H1 (cell line): ENCODE results near the gene SERPINB5. TPM values are rescaled to one million over a fixed set of nuclear protein-coding genes. Genes with fewer than 3 reads are reported as not detected.

Experiments used
- GTF2F1 ChIP-seq: IDR thresholded peaks from 2 replicates; pipeline ENCODE4 v1.6.1; 2012; ENCODE audit warnings: low read depth, low read length, improper control_type of control experiment, borderline replicate concordance
- HDAC6 ChIP-seq: IDR thresholded peaks from one replicate; pipeline ENCODE4 v1.7.1; 2012; ENCODE audit warnings: low read depth, mild to moderate bottlenecking, inconsistent platforms, low read length, moderate library complexity
- RBBP5 ChIP-seq: IDR thresholded peaks from 2 replicates; pipeline ENCODE4 v1.7.1; 2012; ENCODE audit warnings: low read depth, mild to moderate bottlenecking, inconsistent platforms, low read length, moderate library complexity, borderline replicate concordance
- RFX5 ChIP-seq: IDR thresholded peaks from 2 replicates; pipeline ENCODE4 v1.6.1; 2011; ENCODE audit warnings: low read depth, low read length, improper control_type of control experiment, borderline replicate concordance
- SAP30 ChIP-seq: fragments of 300-600 bp; sonication (generic); IDR thresholded peaks from 2 replicates; pipeline ENCODE4 v1.7.1; 2012; ENCODE audit warnings: low read length, moderate library complexity, mild to moderate bottlenecking, inconsistent platforms; ENCODE audit not compliant: insufficient read depth, insufficient replicate concordance
- SUZ12 ChIP-seq: fragments of 200-600 bp; sonication (generic); IDR thresholded peaks from 2 replicates; pipeline ENCODE4 v1.6.1; 2012; ENCODE audit warnings: mild to moderate bottlenecking, inconsistent platforms, low read length, moderate library complexity, mixed read lengths
- TCF12 ChIP-seq: IDR thresholded peaks from 2 replicates; pipeline ENCODE4 v1.6.1; 2011; ENCODE audit warnings: low read depth, mild to moderate bottlenecking, low read length
- polyA plus RNA-seq, 7 experiments: library from polyadenylated mRNA; depleted of rRNA in 3 of 7; stranded (reverse) in 5 of 7; unstranded in 2 of 7; fragments of >200 nt in 5 of 7; fragments of 200-250 nt in 2 of 7; gene quantifications; 1 replicate in 5 of 7; 2 replicates in 1 of 7; 4 replicates in 1 of 7; pipeline versions ENCODE4 v1.2.1 to v1.2.3, GENCODE V29; 2011 to 2013; ENCODE audit warnings: missing spikeins in 2 of 7, mixed read lengths in 2 of 7
- total RNA-seq: library from RNA; stranded (reverse); fragmentation: NEBNext Ultra II Directional; extraction: Animal tissue kit (Norgen Biotek cat#: 25700); gene quantifications from 2 replicates; pipeline ENCODE4 v1.2.1, GENCODE V29; 2021
- TF ChIP-seq, protein P1 (sequence below): fragments of 300-600 bp; sonication (generic); IDR thresholded peaks from 2 replicates; pipeline ENCODE4 v1.7.1; 2012; ENCODE audit warnings: low read length, moderate library complexity, mild to moderate bottlenecking, inconsistent platforms; ENCODE audit not compliant: insufficient replicate concordance
- TF ChIP-seq, protein P2 (sequence below): IDR thresholded peaks from 2 replicates; pipeline ENCODE4 v1.6.1; 2012; ENCODE audit warnings: low read length, inconsistent platforms

SERPINB5 gene
- total and polyA plus RNA-seq, 2 of the 8 experiments (the other 6 are each of a cell fraction or from before 2014, with no cell fraction given), result 0.03 TPM; not detected in 1

DNA sequence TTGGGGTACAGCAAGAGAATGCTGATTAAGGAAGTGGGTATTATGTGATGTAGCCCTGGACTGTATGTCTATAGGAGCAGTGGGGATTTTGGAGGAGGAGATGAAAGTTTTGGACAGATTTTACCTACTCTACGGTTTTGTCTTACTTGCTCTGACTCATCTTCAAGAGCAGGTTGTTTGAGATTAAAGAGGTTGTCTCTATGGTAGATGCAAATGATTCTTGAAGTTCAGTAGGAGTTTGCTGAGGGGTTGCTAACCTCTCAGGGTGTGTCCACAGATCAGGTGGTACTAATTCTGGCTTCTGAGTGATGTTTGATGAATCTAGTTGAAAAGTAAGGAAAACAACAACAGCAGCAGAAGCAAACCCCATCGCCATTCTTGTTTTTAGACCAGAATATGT is 55.7 kb downstream of the SERPINB5 start (continued):
- TF ChIP-seq, protein P1, sequence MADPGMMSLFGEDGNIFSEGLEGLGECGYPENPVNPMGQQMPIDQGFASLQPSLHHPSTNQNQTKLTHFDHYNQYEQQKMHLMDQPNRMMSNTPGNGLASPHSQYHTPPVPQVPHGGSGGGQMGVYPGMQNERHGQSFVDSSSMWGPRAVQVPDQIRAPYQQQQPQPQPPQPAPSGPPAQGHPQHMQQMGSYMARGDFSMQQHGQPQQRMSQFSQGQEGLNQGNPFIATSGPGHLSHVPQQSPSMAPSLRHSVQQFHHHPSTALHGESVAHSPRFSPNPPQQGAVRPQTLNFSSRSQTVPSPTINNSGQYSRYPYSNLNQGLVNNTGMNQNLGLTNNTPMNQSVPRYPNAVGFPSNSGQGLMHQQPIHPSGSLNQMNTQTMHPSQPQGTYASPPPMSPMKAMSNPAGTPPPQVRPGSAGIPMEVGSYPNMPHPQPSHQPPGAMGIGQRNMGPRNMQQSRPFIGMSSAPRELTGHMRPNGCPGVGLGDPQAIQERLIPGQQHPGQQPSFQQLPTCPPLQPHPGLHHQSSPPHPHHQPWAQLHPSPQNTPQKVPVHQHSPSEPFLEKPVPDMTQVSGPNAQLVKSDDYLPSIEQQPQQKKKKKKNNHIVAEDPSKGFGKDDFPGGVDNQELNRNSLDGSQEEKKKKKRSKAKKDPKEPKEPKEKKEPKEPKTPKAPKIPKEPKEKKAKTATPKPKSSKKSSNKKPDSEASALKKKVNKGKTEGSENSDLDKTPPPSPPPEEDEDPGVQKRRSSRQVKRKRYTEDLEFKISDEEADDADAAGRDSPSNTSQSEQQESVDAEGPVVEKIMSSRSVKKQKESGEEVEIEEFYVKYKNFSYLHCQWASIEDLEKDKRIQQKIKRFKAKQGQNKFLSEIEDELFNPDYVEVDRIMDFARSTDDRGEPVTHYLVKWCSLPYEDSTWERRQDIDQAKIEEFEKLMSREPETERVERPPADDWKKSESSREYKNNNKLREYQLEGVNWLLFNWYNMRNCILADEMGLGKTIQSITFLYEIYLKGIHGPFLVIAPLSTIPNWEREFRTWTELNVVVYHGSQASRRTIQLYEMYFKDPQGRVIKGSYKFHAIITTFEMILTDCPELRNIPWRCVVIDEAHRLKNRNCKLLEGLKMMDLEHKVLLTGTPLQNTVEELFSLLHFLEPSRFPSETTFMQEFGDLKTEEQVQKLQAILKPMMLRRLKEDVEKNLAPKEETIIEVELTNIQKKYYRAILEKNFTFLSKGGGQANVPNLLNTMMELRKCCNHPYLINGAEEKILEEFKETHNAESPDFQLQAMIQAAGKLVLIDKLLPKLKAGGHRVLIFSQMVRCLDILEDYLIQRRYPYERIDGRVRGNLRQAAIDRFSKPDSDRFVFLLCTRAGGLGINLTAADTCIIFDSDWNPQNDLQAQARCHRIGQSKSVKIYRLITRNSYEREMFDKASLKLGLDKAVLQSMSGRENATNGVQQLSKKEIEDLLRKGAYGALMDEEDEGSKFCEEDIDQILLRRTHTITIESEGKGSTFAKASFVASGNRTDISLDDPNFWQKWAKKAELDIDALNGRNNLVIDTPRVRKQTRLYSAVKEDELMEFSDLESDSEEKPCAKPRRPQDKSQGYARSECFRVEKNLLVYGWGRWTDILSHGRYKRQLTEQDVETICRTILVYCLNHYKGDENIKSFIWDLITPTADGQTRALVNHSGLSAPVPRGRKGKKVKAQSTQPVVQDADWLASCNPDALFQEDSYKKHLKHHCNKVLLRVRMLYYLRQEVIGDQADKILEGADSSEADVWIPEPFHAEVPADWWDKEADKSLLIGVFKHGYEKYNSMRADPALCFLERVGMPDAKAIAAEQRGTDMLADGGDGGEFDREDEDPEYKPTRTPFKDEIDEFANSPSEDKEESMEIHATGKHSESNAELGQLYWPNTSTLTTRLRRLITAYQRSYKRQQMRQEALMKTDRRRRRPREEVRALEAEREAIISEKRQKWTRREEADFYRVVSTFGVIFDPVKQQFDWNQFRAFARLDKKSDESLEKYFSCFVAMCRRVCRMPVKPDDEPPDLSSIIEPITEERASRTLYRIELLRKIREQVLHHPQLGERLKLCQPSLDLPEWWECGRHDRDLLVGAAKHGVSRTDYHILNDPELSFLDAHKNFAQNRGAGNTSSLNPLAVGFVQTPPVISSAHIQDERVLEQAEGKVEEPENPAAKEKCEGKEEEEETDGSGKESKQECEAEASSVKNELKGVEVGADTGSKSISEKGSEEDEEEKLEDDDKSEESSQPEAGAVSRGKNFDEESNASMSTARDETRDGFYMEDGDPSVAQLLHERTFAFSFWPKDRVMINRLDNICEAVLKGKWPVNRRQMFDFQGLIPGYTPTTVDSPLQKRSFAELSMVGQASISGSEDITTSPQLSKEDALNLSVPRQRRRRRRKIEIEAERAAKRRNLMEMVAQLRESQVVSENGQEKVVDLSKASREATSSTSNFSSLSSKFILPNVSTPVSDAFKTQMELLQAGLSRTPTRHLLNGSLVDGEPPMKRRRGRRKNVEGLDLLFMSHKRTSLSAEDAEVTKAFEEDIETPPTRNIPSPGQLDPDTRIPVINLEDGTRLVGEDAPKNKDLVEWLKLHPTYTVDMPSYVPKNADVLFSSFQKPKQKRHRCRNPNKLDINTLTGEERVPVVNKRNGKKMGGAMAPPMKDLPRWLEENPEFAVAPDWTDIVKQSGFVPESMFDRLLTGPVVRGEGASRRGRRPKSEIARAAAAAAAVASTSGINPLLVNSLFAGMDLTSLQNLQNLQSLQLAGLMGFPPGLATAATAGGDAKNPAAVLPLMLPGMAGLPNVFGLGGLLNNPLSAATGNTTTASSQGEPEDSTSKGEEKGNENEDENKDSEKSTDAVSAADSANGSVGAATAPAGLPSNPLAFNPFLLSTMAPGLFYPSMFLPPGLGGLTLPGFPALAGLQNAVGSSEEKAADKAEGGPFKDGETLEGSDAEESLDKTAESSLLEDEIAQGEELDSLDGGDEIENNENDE, result no peak
- TF ChIP-seq RBBP5 (no peak), SAP30 (no peak), RFX5 (no peak), HDAC6 (no peak), TCF12 (no peak), SUZ12 (no peak), GTF2F1 (no peak)
- TF ChIP-seq, protein P2, sequence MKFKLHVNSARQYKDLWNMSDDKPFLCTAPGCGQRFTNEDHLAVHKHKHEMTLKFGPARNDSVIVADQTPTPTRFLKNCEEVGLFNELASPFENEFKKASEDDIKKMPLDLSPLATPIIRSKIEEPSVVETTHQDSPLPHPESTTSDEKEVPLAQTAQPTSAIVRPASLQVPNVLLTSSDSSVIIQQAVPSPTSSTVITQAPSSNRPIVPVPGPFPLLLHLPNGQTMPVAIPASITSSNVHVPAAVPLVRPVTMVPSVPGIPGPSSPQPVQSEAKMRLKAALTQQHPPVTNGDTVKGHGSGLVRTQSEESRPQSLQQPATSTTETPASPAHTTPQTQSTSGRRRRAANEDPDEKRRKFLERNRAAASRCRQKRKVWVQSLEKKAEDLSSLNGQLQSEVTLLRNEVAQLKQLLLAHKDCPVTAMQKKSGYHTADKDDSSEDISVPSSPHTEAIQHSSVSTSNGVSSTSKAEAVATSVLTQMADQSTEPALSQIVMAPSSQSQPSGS, result no peak
- TF ChIP-seq, all 59 proteins: peak for 0
